ENCODE data around the gene ATL1.
"Not testable (repeated sequence)": the region's sequence is repeated elsewhere in the genome, so short reads cannot be mapped to it uniquely, and the experiment has no call there.

The ATL1 gene

DNA sequence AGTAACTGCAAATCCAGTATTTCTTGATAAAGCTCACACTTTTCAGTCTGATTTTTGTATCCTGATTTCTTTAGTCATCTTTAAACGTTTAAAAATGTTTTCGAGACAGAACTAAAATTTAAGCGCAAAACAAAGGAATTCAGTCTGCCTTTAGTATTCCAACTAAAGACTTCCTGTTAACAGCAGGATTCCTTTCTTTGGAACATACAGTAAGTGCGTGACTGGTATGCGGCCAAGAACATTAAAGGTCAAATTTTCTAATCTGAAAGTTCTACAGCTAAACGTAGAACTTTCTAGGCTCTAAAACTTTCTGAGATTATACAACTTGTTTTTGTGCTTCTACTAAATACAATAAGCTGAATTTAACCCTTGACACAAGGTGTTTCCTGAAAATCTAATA is 98.3 kb downstream of the ATL1 start:
- no peak for DNase-seq (ENCODE audit: low spot score)

DNA sequence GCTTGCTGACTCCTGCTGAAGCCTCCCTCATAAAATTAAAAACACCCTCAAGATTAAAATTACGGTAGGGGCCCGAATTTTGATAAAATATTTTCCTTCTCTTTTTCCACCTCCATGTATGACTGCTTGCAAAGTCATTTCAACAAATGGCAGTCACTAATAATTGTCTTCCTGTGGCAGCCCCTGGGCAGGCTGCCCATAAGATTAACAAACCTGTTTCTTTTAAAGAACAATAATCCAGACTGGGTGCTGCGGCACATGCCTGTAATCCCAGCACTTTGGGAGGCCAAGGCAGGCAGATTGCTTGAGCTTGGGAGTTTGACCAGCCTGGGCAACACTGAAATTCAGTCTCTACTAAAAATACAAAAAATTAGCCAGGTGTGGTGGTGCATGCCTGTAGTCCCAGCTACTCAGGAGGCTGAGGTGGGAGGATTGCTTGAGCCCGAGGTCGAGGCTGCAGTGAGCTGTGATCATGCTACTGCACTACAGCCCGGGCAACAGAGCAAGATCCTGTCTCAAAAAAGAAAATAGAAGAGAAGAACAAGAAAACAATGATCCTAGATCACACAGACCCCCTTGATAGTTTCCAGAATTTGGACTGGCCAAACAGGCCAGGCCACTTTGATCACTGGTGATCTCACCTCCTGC is 99.5 kb downstream of the ATL1 start:
- DNase-seq (ENCODE audit: low spot score): no peak

DNA sequence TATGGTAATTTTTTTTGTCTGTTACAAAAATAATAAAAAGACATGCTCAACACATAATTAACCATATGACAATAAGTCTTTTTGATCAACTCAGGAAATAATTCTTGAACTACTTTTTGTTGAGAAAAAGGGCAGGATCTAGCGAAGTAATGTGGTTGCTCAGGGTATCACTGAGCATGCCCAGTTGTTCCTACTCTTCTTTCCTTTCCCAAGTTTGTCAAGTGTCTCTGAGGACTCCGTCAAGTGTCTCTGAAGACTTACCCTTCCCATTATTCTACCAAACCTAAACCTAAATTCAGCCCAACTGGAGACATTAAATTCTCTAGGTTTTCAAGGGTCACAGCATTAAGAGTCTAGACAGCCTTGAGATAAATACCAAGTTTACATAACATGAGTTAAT is 104.6 kb downstream of the ATL1 start:
- not testable (repeated sequence) for DNase-seq (ENCODE audit: low spot score)

DNA sequence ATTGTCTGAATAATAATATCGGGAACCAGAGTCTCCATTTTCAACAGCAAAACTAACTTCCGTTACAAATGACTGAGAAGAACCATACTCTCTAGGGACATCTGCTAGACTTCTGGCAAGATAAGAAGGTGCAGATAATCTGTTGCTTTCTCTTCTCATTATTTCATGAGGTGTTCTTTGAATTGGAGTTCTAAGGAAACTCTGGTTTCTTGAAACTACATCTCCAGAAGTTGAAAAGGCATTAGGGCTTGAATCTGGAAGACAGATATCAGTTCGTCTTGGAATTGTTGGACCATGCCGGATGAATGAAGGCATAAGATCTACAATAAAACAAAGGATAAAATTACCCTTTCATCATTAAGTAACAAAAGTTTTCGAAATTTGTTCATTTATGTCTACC is 105.4 kb downstream of the ATL1 start:
- DNase-seq (ENCODE audit: low spot score): not testable (repeated sequence)

DNA sequence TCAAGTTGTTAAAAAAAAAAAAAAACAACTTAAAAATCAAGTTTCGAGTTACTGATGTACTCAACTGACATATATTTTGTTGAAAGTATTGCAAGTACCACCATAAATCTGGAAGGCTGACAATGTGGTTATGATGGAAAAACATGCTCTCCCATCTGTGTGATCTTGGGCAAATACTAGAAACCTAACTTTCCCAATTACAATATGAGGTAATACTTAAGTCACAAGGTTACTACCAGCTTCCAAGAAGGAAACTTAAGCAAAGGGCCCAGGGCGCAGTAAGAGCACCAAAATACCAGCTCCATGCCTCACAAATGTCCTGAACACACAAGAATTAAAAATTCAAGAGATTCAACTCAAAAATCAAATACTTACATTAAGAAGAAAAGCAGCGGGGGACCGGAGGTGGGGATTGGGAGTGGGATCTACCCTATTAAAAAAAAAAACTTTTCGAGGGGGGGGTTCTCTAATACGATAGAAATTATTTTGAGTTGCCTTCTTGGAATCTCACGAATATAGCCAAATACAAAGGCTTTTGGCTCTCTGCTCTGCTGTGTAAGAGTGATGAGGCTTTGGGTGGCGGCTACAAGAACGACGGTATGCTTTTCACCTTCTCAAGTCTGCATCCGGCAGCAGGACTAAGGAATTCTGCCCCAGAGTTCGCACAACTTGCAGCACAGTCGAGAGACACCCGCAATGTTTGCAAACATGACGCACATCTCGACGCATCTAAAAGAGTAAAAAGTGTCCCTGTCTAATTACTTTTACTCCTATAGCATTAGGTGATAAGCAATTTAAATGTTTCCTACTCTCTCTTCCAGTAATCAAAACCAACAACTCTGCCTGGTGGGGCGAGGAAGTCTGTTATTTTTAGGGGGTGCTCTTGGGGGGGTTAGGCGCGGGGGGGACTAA is 107.1 kb downstream of the ATL1 start:
- DNase-seq (ENCODE audit: low spot score): no peak

DNA sequence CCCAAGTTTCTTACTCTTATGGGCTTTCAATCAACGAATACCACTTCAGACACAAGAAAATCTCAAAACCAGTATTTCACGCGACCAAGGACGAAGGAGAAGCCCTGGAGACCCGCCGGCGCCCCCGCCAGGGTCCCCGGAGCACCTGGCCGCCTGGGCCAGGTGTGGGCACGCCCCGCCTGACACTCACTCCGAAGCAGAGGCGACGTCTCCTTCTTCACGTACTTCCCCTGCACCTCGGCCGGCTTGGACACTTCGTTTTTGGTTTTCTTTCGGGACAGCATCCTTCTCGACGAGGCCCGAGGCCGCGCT is 107.7 kb downstream of the ATL1 start:
- DNase-seq (ENCODE audit: low spot score): no peak

DNA sequence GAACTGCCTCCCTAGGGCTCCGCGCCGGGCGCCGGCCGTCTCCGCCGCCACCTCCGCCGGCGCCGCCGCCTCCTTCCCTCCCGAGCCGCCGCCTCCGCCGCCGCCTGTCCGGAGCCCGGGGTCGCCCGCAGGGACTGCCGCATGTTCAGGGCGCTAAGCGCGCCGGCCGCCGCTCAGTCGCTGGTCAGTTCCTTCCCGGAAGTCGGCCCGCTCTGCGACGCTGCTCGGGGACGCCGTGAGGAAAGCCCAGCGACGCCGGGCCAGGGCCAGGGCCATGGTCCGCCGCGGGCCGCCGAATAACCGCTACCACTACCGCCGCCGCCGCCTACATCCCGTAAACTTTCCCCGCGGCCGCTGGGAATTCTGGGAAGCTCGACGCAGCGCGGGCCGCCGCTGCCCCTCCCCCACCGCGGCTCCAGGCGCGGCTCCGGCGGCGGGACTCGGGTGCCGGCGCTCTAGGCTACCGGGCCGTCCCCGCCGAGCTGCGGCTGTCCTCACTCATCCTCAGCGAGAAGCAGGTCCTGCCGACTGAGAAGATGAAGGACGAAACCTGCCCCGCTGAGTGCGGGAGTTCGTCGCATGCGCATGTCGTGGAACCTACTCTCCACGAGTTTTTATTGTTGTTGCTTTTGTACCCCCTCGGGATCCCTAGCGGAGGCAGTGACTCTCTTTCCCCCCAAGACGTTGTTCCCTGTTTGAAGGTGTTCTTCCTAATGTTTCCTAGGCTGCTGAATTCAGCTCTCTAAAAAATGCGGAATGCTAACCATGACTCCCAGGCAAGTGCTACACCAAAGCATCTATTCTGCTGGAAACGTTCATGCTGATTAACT is 108.3 kb downstream of the ATL1 start, which contains the start of gene SAV1:
SAV1 (minus strand) TSS at position 311 of the 830 bp plus-strand sequence. CDS start 339 bp downstream, outside the sequence.
- DNase-seq (ENCODE audit: low spot score): peak; percentile 30

DNA sequence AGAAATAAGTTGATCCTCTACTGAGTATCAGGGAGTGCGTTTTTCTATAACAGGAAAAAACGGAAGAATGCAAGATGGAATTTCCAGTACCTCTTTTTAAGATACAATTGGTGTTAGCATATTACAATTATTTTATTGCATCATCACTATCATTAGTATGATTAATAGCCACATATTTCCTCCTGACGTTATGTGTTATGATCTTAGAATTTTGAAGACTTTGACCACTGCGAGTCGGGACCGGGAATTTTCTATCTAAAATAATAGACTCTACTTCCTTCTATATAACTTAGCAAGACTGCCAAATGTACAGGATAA is 108.8 kb downstream of the ATL1 start:
- DNase-seq (ENCODE audit: low spot score): no peak

DNA sequence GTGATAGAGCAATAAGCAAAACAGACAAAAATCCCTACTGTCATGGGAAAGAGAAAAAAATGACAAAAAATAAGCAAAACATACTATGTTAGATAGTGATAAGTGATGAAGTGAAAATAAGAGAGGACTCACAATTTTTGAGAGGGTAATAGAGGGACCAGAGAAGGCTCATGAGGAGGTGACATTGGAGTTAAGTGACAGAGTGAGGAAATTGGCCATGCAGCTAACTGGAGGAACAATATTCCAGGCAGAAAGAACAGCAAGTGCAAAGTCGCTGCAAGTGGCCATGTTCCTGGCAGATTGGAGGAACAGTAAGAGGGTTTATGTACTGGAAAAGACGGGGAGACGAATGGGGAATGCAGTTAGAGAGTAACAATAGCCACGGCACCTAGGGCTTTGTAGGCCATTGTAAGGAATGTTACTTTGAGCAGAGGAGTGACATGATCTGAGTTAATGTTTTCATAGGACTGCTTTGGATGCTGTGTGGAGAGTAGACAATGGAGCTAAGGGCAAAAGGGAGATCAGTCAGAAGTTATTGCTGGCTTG is 109.6 kb downstream of the ATL1 start:
- DNase-seq (ENCODE audit: low spot score): no peak

DNA sequence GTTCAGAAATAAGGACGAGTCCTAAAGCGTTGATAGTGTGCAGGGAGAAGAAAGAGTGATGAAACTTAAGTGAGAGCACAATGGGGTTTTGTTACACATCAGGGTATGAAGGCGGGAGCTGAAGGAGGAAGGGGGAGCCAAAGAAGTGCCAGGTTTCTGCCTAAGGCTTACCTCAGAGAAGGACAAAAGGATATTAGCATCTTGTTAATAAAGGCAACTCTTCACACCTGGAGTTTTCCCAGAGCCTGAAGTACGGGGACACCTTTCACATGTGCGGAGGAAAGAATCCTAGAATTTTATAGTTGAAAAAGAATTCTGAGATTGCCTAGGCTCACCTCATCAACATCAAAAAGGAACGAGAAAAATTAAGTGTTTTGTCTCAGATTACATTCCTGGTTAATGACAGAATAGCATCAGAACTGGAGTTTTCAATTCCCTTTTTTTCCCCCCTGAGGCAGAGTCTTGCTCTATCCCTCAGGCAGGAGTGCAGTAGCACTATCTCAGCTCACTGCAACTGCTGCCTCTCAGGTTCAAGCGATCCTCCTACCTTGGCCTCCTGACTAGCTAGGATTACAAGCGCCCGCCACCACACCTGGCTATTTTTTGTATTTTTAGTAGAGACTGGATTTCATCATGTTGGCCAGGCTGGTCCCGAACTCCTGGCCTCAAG is 110.4 kb downstream of the ATL1 start:
- no peak for DNase-seq (ENCODE audit: low spot score)

DNA sequence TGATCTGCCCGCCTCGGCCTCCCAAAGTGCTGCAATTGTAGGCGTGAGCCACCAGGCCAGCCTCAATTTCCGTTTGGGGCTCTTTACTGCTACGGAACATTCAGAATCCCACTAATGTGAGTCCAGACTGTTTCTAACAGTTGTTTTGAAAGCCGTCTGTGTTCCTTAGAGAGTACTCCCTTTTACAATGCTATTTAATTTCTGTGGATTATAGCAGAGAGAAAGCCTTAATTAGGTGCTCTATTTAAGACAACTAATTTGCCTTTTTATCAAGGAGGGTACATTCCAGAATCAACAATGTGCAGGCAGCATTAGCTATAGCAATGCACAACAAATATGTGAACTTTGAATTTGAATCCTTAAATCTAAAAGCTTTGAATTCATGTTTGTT is 110.9 kb downstream of the ATL1 start:
- DNase-seq (ENCODE audit: low spot score): no peak

DNA sequence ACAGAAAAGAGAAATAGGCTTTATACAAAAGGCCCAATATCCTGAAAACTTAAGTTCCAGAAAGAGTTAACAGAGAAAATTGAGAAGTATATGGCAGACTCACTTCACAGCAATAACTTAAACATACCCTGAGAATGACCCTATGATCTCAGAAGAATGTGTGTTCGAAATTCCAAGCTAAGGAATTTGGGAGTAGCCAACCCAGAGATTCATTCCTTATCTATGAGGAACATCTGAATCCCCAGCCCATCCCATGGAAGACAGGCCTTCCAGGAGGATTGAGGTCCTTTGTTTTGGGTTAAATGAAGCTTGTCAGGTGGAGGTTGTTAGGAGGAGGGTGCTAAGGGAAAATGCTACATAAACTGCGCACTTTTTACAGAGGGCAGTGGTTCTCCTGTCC is 115.7 kb downstream of the ATL1 start:
- no peak for DNase-seq (ENCODE audit: low spot score)

DNA sequence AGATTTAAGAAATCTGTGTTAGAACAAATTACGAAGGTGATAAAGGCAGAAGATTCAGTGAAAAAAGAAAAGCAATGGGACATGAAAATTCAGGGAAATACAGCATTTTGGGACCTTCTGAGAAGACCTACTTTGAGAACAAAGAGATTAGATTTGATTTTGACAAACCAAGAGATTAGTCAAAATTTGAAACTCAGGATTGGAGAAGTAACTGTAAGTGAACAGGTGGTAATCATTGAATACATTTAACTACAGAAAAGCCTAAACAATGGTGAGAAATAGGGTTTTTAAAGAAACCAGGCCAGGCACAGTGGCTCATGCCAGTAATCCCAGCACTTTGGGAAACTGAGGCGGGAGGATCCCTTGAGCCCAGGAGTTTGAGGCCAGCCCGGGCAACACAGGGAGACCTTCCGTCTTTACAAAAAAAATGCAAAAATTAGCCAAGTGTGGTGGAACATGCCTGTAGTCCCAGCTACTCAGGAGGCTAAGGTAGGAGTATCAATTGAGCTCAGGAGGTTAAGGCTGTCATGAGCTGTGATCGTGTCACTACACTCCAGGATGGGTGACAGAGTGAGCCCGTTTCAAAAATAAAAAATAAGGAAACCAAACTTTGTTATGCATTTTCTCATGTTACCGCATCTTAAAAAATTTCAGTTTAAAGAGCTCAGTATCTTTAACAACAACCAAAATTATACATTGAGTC is 117.0 kb downstream of the ATL1 start:
- no peak for DNase-seq (ENCODE audit: low spot score)

DNA sequence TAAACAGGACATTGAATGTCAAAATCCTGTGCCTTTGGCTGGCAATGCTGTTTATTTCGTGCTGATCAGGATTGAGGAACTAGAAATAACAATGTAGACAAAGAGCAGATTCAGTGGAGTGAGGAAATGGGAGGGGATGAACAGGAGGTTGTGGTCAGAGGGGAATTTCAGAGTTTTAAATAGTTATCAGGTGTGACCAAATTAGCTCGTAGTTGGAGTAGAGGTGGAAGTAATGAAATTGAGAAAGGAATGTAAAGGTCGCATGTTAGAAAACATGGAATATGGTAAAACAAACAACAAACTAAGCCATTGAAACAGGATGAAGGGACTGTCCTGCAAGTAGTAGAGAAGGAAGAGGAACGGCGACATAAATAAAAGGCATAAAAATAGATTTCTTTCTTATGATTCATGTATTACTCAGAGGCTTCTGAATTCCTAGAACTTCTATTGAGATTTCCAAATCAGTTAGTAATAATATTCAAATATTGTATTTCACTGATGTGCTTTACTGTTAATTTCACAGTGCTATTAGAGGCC is 117.7 kb downstream of the ATL1 start:
- no peak for DNase-seq (ENCODE audit: low spot score)

DNA sequence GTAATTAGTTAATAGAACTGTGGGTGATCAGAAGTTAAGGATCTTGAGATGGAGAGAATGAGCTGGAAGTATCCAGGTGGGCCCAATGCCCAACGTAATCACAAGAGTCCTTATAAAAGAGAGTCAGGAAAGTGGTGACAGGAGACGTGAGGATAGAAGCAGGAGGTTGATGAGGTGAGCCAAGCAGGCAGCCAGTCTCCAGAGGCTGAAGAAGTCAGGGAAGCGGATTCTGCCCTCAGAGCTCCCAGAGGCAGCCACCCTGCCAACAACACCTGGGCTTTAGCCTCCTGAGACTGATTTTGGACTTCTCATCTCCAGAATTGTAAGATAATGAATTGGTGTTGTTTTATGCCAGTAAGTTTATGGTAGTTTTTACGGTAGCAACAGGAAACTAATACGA is 118.2 kb downstream of the ATL1 start:
- no peak for DNase-seq (ENCODE audit: low spot score)

DNA sequence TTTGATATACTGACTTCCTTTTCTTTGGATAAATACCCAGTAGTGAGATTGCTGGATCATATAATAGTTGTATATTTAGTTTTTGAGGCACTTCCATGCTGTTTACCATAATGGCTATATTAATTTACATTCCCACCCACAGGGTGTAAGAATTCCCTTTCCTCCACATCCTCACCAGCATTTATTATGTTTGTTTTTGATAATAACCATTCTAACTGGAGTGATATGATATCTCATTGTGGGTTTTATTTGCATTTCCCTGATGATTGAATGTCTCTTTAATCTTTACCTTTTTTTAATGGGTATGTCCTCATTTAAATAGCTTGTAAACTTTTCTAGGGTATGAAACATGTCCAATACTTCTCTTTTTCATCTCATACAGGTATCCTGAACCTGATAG is 119.7 kb downstream of the ATL1 start:
- DNase-seq (ENCODE audit: low spot score): no peak

Data from HuH-7 (cell line).